ENCODE results near the gene ZFYVE16.
"Not testable (repeated sequence)": the region's sequence is repeated elsewhere in the genome, so short reads cannot be mapped to it uniquely, and the experiment has no call there.

ZFYVE16 gene

DNA sequence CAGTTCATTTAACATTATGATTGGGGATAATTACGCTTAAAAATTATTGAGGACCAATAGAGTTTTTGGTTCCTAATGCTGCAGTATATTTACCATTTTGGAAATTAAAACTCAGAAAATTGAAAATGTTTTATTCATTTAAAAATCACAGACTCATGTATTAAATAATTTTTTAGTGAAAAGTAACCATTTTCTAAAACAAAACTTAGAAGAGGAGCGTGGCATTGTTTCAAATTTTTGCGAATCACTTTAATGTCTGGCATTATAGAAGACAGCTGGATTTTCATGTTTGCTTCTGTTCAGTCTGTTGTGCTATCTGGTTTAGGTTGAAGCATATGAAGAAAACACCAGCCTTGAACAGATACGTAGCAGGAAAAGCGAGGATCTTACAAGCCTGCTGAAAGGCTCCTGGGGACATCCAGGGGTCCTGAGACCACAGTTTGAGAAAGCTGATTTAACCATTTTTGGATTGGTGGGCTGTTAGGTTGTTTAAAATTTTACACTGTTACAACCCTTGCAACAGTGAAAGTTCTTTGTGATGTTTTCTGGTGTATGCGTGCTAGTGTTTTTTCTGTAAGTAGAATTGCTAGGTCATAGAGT is 1.6 kb downstream of the ZFYVE16 start:
- no peak for DNase-seq (ENCODE audit: low read depth in 2 of 2, low spot score in 1 of 2)

DNA sequence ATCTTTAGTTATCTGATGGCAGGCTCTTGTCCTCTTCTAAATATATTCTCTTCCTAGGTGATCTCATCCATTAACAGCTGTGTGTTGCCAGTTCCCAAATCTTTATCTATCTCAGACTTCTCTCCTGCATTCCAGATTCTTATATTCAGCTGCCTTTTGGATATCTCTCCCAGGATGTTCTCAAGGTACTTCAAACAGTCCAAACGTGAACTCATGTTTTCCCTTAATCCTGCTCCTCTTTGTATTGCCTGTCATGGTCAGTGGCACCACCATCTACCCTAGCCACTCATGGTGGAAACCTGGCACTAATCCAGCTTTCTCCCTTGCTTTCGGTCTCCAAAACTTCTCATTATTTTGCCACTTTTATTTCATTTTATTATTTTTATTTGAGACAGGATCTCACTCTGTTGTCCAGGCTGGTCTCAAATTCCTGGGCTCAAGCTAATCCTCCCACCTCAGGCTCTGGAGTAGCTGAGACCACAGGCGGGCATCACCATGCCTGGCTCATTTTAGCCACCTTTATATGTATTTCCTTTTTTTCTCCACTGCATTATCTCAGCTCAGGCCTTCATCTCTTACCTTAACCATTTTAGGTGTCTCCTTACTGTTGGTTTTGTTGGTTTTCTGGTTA is 3.8 kb downstream of the ZFYVE16 start:
- DNase-seq (ENCODE audit: low read depth in 2 of 2, low spot score in 1 of 2), result no peak

DNA sequence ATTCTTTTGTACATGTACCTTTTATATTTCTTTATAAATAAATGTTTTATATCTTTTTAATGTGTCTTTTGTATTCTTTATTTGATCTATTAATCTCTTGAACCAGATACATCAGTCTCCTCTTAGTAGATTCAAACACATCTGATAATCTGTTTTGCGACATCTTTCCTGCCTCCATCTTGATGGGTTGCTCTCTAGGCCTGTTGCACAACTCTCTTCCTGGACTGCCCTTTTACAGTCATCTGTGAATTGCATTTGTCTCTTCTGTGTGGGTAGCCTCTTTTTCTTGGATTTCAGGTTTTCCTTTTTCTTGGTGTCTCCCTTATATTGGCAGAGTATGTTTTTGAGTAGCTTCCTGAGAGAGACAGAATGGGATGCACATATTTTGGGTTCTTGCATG is 6.2 kb downstream of the ZFYVE16 start:
- DNase-seq (ENCODE audit: low read depth in 2 of 2, low spot score in 1 of 2), result no peak

DNA sequence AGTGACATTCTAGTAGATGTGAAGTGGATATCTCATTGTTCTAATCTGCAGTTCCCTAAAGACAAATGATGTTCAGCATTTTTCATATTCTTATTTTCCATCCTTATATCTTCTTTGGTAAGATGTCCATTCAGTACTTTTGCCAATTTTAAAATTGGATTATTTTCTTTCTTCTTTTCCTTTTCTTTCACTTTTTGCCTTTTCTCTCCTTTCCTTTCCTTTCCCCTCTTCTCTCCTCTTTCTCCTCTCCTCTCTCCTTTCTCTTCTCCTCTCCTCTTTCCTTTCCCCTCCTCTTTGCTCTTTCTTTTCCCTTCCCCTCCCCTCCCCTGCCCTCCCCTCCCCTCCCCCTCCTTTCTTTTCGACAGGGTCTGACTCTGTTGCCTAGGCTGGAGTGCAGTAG is 10.1 kb downstream of the ZFYVE16 start:
- DNase-seq (ENCODE audit: low read depth in 2 of 2, low spot score in 1 of 2), result no peak

DNA sequence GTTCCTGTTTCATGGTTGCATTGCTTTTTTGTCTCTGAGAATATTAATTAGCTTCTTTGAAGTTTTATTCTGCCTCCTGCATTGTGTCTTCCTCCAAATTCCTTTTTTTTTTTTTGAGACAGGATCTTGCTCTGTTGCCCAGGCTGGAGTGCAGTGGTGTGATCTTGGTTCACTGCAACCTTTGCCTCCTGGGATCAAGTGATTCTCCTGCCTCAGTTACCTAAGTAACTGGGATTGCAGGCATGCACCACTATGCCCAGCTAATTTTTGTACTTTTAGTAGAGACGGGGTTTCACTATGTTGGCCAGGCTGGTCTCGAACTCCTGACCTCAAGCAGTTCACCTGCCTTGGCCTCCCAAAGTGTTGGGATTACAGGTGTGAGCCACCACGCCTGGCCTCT is 16.5 kb downstream of the ZFYVE16 start:
- DNase-seq (ENCODE audit: low read depth in 2 of 2, low spot score in 1 of 2), result not testable (repeated sequence)

DNA sequence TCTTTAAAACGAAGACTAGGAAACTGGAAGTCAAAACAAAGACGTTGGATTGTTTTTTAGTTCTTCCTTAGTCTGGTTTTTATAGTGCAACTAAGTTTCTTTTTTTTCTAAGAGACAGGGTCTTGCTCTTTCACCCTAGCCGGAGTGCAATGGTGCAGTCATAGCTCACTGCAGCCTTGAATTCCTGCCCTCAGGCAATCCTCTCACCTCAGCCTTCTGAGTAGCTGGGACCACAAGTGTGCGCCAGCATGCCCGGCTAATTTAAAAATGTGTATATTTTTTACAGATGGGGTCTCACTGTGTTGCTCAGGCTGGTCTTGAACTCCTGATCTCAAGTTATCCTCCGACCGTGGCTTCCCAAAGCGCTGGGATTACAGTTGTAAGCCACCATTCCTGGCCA is 27.6 kb downstream of the ZFYVE16 start:
- DNase-seq (ENCODE audit: low read depth in 2 of 2, low spot score in 1 of 2), result no peak

DNA sequence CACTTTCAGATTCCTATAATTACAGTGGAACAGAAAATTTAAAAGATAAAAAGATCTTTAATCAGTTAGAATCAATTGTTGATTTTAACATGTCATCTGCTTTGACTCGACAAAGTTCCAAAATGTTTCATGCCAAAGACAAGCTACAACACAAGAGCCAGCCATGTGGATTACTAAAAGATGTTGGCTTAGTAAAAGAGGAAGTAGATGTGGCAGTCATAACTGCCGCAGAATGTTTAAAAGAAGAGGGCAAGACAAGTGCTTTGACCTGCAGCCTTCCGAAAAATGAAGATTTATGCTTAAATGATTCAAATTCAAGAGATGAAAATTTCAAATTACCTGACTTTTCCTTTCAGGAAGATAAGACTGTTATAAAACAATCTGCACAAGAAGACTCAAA is 29.5 kb downstream of the ZFYVE16 start:
- no peak for DNase-seq (ENCODE audit: low read depth in 2 of 2, low spot score in 1 of 2)

DNA sequence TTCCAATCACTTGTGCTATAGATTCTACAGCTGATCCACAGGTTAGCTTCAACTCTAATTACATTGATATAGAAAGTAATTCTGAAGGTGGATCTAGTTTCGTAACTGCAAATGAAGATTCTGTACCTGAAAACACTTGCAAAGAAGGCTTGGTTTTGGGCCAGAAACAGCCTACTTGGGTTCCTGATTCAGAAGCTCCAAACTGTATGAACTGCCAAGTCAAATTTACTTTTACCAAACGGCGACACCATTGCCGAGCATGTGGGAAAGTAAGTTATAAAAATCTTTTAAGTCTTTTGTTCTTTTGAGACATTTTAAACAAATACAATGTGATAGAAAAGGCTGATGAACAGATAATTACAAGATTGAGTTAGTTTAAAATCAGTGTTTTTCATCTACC is 30.9 kb downstream of the ZFYVE16 start:
- DNase-seq (ENCODE audit: low read depth in 2 of 2, low spot score in 1 of 2), result no peak

DNA sequence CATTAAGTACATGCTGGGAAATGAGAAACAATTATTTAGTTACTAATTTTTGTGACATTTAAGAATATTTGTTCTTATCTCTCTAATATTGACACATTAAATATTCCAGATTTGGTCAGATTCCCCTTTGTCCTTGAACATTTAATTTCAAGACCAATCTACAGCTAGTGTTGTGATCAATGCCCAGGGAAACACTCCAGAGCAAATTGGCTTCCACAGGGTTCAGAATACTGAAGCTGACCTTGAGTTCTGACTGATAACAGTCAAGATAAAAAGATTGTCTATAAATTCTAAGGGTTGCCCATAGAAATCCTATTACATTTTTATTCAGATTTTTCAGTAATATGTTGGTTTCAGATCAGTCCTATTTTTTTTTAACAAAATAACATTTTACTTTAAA is 31.3 kb downstream of the ZFYVE16 start:
- no peak for DNase-seq (ENCODE audit: low read depth in 2 of 2, low spot score in 1 of 2)

DNA sequence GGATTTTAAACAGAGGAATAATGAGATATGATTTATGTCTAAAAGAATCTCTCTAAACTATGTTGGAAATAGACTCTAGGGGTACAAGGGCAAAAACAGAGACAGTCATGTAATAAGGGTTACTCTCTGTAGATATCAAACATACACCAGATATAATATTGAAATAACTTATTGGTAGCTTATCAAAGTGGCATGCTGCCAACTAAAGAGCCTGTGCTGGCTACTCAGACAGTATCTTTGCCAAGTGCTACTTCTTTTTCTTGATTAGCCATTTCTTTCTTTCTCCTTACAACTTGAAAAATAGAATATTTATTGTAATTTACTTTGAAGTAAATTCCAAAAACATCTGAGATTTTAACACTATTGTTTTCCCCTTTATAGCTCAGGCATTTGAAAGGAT is 34.9 kb downstream of the ZFYVE16 start:
- DNase-seq (ENCODE audit: low read depth in 2 of 2, low spot score in 1 of 2), result no peak

DNA sequence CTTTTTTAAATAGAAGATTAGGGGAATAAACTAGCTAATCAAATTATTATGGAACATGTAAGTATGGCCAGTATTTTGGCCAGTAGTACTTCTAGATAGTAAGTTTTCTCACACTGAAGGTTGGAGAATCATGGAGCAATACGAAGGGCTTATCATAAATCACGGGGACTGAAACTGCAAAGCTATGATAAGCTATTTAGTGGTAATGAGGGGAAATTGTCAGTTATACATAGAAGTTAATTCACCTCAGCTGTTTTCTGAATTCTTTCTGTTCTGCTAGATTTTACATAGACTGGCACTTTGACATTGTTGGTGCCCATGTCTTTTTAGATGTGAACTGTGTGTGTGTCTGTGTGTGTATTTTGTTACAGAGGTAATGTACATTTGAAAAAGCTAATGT is 45.5 kb downstream of the ZFYVE16 start:
- no peak for DNase-seq (ENCODE audit: low read depth in 2 of 2, low spot score in 1 of 2)

DNA sequence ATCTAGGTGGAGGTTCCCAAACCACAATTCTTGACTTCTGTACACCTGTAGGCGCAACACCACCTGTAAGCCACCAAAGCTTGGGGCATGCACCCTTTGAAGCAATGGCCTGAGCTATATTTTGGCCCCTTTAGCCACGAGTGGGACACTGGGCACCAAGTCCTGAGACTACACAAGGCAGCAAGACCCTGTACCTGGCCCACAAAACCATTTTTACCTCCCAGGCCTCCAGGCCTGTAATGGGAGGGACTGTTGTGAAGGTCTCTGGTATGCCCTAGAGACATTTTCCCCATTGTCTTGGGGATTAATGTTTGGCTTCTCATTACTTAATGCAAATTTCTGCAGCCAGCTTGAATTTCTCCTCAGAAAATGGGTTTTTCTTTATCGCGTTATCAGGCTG is 55.4 kb downstream of the ZFYVE16 start:
- no peak for DNase-seq (ENCODE audit: low read depth in 2 of 2, low spot score in 1 of 2)

DNA sequence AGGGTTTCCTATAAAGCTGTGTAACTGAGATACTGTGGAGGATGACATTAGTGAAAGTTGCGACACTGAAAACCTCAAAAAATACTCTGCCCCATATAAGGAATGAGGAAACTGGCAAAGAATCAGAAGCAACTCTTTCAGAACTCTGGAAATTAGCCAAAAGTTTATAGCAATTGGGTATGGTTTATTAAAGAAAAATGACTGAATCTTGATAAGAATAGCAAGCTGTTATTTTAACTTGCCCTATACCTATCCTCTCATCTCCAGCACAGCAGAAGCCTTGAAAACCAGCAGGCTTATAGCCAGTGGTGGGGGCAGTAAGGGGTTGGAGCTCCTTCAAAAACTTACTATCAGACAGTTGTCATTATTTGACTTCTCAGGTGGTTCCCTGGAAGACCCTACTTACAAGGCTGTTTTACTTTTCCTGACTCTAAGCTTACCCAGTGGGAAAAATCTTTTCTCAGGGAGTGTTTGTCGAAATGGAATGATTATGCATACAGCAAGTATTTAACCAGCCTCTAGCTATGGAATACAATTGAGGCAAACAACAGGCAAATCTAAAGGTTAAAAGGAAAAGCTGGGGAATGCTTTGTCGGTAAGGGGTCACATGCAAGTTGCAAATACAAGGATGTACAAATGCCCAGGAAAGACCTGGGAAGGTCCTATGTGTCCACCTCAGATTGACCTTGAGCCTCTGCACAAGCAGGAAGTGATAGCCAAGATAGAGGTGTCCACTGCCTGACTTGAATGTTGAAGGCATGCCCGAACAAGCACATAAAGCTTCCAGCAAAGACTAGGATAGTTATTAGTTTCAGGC is 59.0 kb downstream of the ZFYVE16 start:
- DNase-seq (ENCODE audit: low read depth in 2 of 2, low spot score in 1 of 2), result no peak

DNA sequence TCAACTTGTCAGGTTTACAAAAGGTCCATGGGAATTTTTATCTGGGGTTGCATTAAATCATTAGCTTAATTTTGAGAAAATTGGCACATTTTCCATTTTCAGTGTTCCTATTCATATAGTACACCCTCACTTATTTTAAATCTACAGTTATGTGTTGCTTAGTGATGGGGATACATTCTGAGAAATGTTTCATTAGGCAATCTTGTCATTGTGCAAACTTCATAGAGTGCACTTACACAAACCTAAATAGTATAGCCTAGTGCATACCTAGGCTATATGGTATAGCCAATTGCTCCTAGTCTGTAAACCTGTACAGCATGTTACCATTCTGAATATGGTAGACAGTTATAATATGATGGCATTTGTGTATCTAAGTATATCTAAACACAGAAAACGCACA is 60.3 kb downstream of the ZFYVE16 start:
- DNase-seq (ENCODE audit: low read depth in 2 of 2, low spot score in 1 of 2), result no peak

DNA sequence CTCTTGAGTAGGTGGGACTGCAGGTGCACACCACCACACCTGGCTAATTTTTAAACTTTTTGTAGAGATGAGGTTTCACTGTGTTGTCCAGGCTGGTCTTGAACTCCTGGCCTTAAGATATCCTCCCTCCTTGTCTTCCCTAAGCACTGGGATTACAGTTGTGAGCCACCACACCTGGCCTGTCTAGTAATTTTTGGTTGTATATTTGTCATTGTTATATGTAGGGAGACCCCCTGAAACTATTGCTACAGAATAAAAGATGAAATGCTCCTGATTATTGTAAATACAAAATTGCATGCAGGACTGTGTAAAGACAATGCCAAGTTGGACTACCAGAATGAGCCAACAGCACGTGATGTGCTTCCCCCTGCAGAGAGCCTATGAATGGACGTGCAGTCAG is 62.8 kb downstream of the ZFYVE16 start:
- not testable (repeated sequence) for DNase-seq (ENCODE audit: low read depth in 2 of 2, low spot score in 1 of 2)

DNA sequence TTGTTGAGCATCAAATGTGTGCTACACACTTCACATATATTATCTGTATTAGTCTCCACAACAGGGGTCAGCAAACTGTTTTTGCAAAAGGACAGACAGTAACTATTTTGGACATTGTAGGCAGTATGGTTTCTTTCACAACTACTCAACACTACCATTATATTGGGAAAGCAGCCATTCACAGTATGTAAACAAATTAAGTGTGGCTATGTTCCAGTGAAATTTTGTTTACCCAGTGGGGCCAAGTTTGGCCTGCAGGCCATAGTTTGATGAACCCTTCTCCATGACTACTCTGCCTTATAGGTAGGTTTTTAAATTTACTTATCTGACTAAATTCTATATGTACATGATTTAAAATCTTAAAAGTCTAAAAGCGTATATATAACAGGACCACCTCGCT is 67.1 kb downstream of the ZFYVE16 start:
- no peak for DNase-seq (ENCODE audit: low read depth in 2 of 2, low spot score in 1 of 2)

DNA sequence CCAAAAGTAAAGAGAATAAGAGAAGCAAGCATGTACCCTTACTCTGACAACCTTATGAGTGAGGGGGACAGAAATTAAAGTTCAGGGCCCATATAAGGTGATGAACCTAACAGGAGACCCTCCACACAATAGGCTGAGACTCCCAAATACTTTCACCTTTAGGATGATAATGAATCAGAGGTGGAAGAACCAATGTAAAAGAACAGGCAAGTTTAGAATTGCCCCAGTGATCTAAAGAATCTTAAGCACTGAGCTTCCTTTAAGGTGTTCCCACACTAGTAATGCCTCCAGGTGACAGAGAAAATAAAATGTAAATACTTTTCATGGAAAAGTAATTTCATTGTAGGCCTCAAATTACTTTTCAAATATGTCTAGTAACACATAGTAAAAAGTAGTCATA is 71.8 kb downstream of the ZFYVE16 start:
- no peak for DNase-seq (ENCODE audit: low read depth in 2 of 2, low spot score in 1 of 2)

DNA sequence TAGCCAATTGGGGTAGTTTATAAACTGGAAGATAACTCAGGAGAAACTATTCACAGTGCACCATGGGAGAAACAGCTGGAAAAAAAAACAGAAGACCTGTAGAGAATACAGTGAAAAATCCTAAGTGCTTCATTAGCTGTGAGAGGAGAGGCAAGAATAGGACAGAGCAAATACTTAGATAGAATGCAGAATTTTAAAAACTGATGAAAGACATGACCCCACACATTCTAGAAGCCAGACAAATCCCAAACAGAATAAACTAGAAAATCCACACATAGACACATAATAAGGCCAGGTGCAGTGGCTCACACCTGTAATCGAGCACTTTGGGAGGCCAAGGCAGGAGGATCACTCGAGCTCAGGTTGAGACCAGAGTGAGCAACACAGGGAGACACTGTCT is 72.5 kb downstream of the ZFYVE16 start:
- DNase-seq (ENCODE audit: low read depth in 2 of 2, low spot score in 1 of 2), result no peak

DNA sequence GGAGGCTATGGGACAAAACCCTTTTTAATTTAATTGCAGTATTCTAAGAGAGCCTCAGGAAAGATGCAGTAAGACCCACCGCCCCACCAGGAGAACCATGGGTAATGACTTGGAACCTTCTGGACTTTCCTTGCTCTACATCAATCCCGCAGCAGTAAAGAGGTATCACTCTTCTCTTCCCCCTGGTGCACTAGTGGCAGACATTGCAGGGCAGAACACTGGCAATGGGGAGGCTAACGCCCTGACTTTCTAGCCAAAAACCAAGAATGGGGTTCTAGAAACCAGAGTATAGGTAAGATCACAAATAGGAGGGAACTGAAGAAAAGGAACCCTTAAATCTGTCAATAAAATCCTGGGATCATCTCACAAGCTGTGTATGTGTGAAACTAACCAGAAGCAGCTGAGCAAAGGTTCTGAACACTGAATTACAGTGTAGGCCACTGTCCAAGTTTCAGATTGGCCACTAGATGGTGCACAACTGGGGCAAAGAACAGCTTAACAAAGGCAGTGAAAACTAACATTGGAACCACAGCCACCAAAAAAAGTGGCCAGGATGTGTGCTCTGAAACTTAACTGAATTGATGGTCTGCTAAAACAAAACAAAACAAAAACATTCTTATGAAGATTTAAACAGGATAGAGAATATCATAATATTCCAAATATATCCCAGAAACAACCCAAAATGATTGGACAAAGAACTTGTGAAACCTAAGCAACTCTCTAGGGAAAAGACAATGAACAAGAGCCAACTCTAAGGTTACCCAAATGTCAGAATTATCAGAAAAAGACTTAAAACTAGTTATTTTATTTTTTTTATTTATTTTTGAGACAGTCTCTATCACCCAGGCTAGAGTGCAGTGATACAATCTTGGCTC is 73.4 kb downstream of the ZFYVE16 start:
- DNase-seq (ENCODE audit: low read depth in 2 of 2, low spot score in 1 of 2), result no peak

DNA sequence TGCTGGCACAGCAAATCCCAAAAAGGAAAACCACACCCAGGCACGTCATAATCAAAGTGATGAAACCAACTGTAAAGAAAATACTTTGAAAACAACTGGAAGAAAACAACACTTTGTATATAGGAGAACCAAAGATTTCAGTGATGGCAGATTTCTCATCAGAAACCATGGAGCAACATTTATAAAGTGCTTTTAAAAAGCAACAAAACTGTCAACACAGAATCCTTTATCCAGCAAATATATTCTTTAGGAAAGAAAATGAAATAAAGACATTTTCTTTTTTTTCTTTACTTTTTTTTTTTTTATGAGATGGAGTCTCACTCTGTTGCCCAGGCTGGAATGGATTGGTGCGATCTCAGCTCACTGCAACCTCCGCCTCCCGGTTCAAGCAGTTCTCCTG is 74.7 kb downstream of the ZFYVE16 start:
- DNase-seq (ENCODE audit: low read depth in 2 of 2, low spot score in 1 of 2), result no peak

DNA sequence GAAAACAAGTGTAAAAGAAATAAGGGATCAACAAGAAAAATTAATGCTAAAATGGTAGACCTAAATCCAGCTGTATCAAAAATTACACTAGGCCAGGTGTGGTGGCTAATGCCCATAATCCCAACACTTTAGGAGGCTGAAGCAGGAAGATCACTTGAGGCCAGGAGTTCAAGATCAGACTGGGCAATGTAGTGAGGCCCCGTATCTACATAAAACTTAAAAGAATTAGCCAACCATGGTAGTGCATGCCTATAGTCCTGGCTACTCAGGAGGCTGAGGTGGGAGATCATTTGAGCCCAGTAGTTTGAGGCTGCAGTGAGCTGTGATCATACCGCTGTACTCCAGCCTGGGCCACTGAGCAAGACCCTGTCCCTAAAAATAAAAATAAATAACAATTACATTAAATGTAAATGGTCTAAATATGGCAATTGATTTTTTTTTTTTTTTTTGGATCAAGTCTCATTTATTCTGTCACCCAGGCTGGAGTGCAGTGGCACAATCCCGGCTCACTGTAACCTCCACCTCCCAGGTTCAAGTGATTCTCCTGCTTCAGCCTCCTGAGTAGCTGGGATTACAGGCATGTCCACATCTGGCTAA is 75.9 kb downstream of the ZFYVE16 start:
- DNase-seq (ENCODE audit: low read depth in 2 of 2, low spot score in 1 of 2), result no peak
